Astrocyte (in vitro differentiated cells and primary cell): ENCODE data around the gene RPS25. TPM values are rescaled to one million over a fixed set of nuclear protein-coding genes. Genes with fewer than 3 reads are reported as not detected.

Experiments used
- DNase-seq: peaks from one replicate; pipeline ENCODE4 v3.0.0-alpha.2; 2010; ENCODE audit warnings: low read depth
- FAIRE-seq: peaks from 2 replicates; lab custom pipeline; 2011; peaks lifted over from hg19 to GRCh38; lab: Jason Lieb, UNC
- H2AFZ ChIP-seq: 2 replicates; pipeline ENCODE4 v1.6.0; 2012; ENCODE audit warnings: low read depth, low read length, inconsistent platforms
- H3K27ac ChIP-seq: 2 replicates; pipeline ENCODE4 v1.5.1; 2011; ENCODE audit warnings: low read depth, low read length, inconsistent platforms
- H3K27me3 ChIP-seq: 2 replicates; pipeline ENCODE4 v1.6.0; 2011; ENCODE audit warnings: low read length, inconsistent platforms; ENCODE audit not compliant: insufficient read depth
- H3K36me3 ChIP-seq: 2 replicates; pipeline ENCODE4 v1.5.1; 2011; ENCODE audit warnings: low read length, inconsistent platforms; ENCODE audit not compliant: insufficient read depth
- H3K4me1 ChIP-seq: 2 replicates; pipeline ENCODE4 v1.5.1; 2011; ENCODE audit warnings: low read length, inconsistent platforms; ENCODE audit not compliant: insufficient read depth
- H3K4me2 ChIP-seq: 2 replicates; pipeline ENCODE4 v1.6.0; 2012; ENCODE audit warnings: low read length, inconsistent platforms
- H3K4me3 ChIP-seq: 2 replicates; pipeline ENCODE4 v1.5.1; 2011; ENCODE audit warnings: low read depth, mild to moderate bottlenecking, low read length, inconsistent platforms; ENCODE audit not compliant: insufficient read depth
- H3K79me2 ChIP-seq: 2 replicates; pipeline ENCODE4 v1.6.0; 2012; ENCODE audit warnings: mild to moderate bottlenecking, low read length, inconsistent platforms; ENCODE audit not compliant: insufficient read depth
- H3K9ac ChIP-seq: 2 replicates; pipeline ENCODE4 v1.6.0; 2012; ENCODE audit warnings: mild to moderate bottlenecking, low read length, inconsistent platforms
- H3K9me3 ChIP-seq: 2 replicates; pipeline ENCODE4 v1.5.1; 2012; ENCODE audit warnings: low read depth, mild to moderate bottlenecking, low read length, inconsistent platforms; ENCODE audit not compliant: insufficient read depth
- H4K20me1 ChIP-seq: 2 replicates; pipeline ENCODE4 v1.6.0; 2012; ENCODE audit warnings: low read length, inconsistent platforms; ENCODE audit not compliant: insufficient read depth
- H3K27ac Mint-ChIP-seq: one replicate; pipeline ENCODE4 v1.8.0; 2021; ENCODE audit warnings: mild to moderate bottlenecking, mixed read lengths; ENCODE audit not compliant: unreplicated experiment
- H3K27me3 Mint-ChIP-seq: one replicate; pipeline ENCODE4 v1.8.0; 2021; ENCODE audit warnings: low read depth, mixed read lengths; ENCODE audit not compliant: unreplicated experiment
- H3K36me3 Mint-ChIP-seq: one replicate; pipeline ENCODE4 v1.8.0; 2021; ENCODE audit warnings: low read depth, mixed read lengths; ENCODE audit not compliant: unreplicated experiment
- H3K4me1 Mint-ChIP-seq: one replicate; pipeline ENCODE4 v1.8.0; 2021; ENCODE audit warnings: low read depth, mixed read lengths; ENCODE audit not compliant: unreplicated experiment
- H3K4me3 Mint-ChIP-seq: one replicate; pipeline ENCODE4 v1.8.0; 2021; ENCODE audit warnings: mild to moderate bottlenecking, moderate library complexity, mixed read lengths; ENCODE audit not compliant: unreplicated experiment
- H3K9me3 Mint-ChIP-seq: one replicate; pipeline ENCODE4 v1.8.0; 2021; ENCODE audit warnings: mild to moderate bottlenecking, mixed read lengths; ENCODE audit not compliant: unreplicated experiment
- CTCF ChIP-seq: IDR thresholded peaks from 2 replicates; pipeline ENCODE4 v1.5.1; 2011; ENCODE audit warnings: low read depth, mild to moderate bottlenecking, inconsistent platforms, low read length, moderate library complexity; ENCODE audit not compliant: insufficient read depth
- EZH2 ChIP-seq: IDR thresholded peaks from 2 replicates; pipeline ENCODE4 v1.6.1; 2012; ENCODE audit warnings: mild to moderate bottlenecking, low read length, inconsistent platforms; ENCODE audit not compliant: insufficient read depth
- total RNA-seq: library from RNA; stranded (reverse); gene quantifications from 2 replicates; pipeline ENCODE4 v1.2.1, GENCODE V29; 2021

The RPS25 gene
- total RNA-seq, 1 donor from 2014 or later, result 750 TPM

- H3K4me3 Mint-ChIP-seq, result no peak overlapping the region
- Histone ChIP-seq H2AFZ (no peak overlapping the region), H3K4me2 (no peak overlapping the region), H4K20me1 (peaks cover 70% of the 10 kb centered on the region), H3K27ac (no peak overlapping the region), H3K79me2 (peaks cover 4% of the 10 kb centered on the region), H3K9me3 (no peaks in the 10 kb centered on the region), H3K4me3 (no peak overlapping the region), H3K9ac (no peak overlapping the region), H3K4me1 (no peaks in the 10 kb centered on the region), H3K36me3 (peaks cover 46% of the 10 kb centered on the region), H3K27me3 (no peaks in the 10 kb centered on the region)
- DNase-seq (no peak), FAIRE-seq (no peak)
- no peaks in the 10 kb centered on the region for H3K4me1 Mint-ChIP-seq
- H3K27ac Mint-ChIP-seq, result no peak overlapping the region
- peaks cover 35% of the 10 kb centered on the region for H3K36me3 Mint-ChIP-seq
- no peaks in the 10 kb centered on the region for H3K9me3 Mint-ChIP-seq
- H3K27me3 Mint-ChIP-seq, result no peaks in the 10 kb centered on the region
- no peak for TF ChIP-seq EZH2
- TF ChIP-seq CTCF, result no peak
Observed at GRCh38 chr11:119047205-119047604, 29.1 kb upstream of the RPS25 start.

- H3K27me3 Mint-ChIP-seq, result no peaks in the 10 kb centered on the region
- Histone ChIP-seq H3K27me3 (no peaks in the 10 kb centered on the region), H3K79me2 (no peaks in the 10 kb centered on the region), H3K9me3 (no peaks in the 10 kb centered on the region), H2AFZ (no peak overlapping the region), H4K20me1 (peaks cover 63% of the 10 kb centered on the region), H3K4me2 (no peak overlapping the region), H3K27ac (no peak overlapping the region), H3K4me1 (no peaks in the 10 kb centered on the region), H3K9ac (no peak overlapping the region), H3K36me3 (peaks cover 39% of the 10 kb centered on the region), H3K4me3 (no peak overlapping the region)
- H3K4me1 Mint-ChIP-seq, result peaks cover 4% of the 10 kb centered on the region
- peaks cover 30% of the 10 kb centered on the region for H3K36me3 Mint-ChIP-seq
- no peak overlapping the region for H3K4me3 Mint-ChIP-seq
- no peak overlapping the region for H3K27ac Mint-ChIP-seq
- DNase-seq (no peak), FAIRE-seq (no peak)
- no peak for TF ChIP-seq CTCF
- no peaks in the 10 kb centered on the region for H3K9me3 Mint-ChIP-seq
Observed at GRCh38 chr11:119046489-119046888, 28.3 kb upstream of the RPS25 start.

GRCh38 chr11:119044708-119045107 is 26.6 kb upstream of the RPS25 start:
- no peak overlapping the region for H3K4me2 ChIP-seq
- no peak overlapping the region for H3K27ac ChIP-seq
- H3K4me1 Mint-ChIP-seq, result peaks cover 4% of the 10 kb centered on the region
- peaks cover 47% of the 10 kb centered on the region for H4K20me1 ChIP-seq
- H3K27me3 ChIP-seq, result no peaks in the 10 kb centered on the region
- H3K9me3 Mint-ChIP-seq, result no peaks in the 10 kb centered on the region
- H3K27me3 Mint-ChIP-seq, result no peaks in the 10 kb centered on the region
- no peak for FAIRE-seq
- H3K9me3 ChIP-seq, result no peaks in the 10 kb centered on the region
- H3K79me2 ChIP-seq, result no peaks in the 10 kb centered on the region
- peaks cover 24% of the 10 kb centered on the region for H3K36me3 ChIP-seq
- H3K4me3 ChIP-seq, result no peak overlapping the region
- no peak overlapping the region for H3K27ac Mint-ChIP-seq
- H3K9ac ChIP-seq, result no peak overlapping the region
- peaks cover 25% of the 10 kb centered on the region for H3K36me3 Mint-ChIP-seq
- TF ChIP-seq EZH2 (no peak), CTCF (no peak)
- H3K4me1 ChIP-seq, result no peaks in the 10 kb centered on the region
- H2AFZ ChIP-seq, result no peak overlapping the region
- peak overlapping the region; percentile 20 for H3K4me3 Mint-ChIP-seq
- no peak for DNase-seq
